NCI-H1105 (cell line): ENCODE data around the gene NAT9.

ENCODE experiments used
- DNase-seq: peaks from one replicate; lab custom pipeline; 2025; lab: John Stamatoyannopoulos, UW

NAT9 gene

DNA sequence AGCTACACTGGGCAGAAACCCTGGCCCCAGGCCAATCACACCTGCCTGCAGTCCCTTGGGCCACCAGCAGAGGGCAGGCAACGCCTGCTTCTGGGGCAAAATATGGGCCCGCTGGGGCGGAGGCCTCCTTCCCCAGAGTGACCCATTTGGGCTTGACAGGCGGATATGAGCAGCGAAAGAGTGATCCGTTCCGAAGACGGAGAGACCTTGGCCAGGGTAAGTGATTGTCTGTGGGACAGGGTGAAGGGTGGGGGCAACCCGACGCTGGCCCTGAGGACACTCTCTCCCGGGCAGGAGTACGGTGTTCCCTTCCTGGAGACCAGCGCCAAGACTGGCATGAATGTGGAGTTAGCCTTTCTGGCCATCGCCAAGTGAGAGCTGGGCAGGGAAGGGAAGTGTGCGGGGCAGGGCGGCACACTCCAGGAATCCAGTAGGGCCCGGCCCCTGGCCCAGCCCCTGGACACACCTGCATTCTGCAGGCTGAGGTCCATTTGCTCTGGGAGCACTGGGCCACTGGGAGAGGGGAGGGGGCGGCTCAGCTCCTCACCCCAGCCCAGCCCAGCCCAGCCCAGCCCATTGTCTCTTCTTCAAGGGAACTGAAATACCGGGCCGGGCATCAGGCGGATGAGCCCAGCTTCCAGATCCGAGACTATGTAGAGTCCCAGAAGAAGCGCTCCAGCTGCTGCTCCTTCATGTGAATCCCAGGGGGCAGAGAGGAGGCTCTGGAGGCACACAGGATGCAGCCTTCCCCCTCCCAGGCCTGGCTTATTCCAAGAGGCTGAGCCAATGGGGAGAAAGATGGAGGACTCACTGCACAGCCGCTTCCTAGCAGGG lies 31.2 kb downstream of the NAT9 start:
- peak; percentile 4 for DNase-seq

DNA sequence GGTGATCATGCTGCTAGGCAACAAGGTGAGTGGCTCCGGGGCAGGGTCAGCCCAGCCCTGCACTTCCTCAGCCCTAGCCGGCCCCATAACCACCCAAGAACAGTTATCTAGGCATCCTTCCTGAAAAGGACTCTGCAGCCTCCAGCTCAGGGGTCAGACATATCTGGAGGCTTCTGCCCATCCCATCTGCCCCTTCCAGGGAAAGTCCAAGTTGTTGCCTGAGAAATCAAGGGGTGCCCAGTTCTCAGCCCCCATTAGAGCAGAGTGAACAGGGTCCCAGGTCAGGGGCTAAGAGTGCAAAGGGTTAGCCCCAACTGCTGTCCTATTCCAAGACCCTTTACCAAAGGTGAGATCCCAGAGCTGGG lies 31.8 kb downstream of the NAT9 start:
- no peak for DNase-seq

- DNase-seq: no peak
These were observed 32.4 kb downstream of the NAT9 start for GRCh38 chr17:74743755-74744154.

DNA sequence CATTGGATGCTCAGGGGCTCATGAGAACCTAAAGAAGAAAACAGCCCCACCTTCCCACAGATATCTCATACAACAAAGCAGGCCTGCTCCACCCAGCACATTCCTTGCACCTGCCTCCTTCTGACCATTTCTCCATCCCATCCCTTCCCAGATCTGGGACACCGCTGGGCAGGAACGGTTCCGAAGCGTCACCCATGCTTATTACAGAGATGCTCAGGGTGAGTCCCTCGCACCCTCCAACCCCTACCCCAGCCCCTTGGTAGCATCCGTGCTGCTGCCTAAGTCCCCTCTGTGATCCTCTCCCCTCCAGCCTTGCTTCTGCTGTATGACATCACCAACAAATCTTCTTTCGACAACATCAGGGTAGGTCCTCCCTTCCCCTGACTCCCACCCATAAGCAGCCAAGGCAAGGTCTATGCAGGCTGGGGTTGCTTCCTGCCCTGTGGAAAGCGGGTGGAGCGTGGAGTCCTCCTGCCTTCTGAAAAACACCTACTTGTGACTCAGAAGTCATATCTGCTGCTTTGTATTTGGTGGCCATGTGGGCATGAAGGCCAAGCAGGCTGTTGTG lies 33.1 kb downstream of the NAT9 start:
- DNase-seq: no peak

DNA sequence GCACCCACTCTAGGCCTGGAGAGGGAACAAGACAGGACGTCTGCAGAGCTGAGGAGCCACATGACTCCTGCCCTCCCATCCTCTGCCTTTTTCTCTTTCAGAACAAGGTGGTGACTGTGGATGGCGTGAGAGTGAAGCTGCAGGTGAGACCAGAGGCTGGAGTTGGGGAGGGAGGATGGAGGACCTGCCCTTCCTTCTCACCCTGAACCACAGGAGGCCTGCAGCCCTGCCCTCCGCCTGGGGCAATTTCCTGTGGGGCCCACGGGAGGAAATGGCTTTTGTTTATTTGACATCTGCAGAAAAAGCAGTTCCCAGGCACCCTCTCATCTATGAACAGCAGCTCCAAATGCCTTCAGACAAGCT lies 34.0 kb downstream of the NAT9 start:
- no peak for DNase-seq

DNA sequence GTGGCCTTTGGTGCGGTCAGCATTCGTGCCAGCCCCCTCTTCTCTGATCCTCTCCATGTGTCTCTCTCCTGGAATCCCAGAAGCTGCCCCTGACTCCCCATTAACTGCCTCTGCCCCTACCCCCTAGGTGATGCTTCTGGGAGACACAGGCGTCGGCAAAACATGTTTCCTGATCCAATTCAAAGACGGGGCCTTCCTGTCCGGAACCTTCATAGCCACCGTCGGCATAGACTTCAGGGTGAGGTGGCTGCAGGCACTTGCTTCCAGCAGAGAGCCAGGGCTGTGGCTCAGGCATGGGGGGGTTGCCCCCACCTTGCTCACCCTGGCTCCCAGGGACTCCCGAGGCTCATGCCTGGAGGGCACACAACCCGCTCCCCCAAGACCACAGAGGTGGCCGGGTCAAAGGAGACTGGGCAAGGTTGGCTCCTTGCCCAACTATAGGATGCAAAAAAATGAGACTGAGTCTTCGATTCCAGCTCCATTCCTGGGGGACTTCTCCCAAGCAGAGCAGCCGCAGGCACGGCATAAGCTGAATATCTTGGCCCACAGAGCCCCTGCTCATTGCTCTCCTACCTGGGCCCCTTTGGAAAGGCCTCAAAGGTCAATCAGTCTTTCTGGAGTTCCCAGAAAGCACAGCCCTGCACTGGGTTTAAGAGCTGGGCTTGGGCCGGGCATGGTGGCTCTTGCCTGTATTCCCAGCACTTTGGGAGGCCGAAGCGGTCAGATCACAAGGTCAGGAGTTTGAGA lies 35.3 kb downstream of the NAT9 start:
- no peak for DNase-seq

- DNase-seq: no peak
These were observed 36.0 kb downstream of the NAT9 start for GRCh38 chr17:74740173-74740572.

DNA sequence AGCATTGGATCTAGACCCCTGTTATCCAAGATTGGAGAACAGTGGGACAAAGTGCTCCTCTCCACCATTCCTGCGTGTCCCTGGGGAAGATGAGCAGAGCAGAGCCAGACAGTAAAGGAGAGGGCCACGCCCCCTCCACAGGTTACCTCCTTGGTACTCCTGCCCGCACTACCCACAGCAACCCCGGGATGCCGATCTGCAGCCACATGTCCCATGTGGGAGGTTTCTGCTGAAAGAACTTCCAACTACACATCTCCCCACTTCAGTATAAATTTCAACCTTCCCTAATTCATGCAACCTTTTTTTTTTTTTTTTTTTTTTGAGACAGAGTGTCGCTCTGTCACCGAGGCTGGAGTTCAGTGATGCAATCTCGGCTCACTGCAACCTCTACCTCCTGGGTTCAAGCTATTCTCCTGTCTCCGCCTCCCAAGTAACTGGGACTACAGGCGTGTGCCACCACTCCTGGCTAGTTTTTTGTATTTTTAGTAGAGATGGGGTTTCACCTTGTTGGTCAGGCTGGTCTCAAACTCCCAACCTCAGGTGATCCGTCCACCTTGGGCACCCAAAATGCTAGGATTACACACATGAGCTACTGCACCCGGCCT lies 36.8 kb downstream of the NAT9 start:
- DNase-seq: no peak

- no peak for DNase-seq
These were observed 37.8 kb downstream of the NAT9 start for GRCh38 chr17:74738051-74738996.

GRCh38 chr17:74737299-74738050 lies 38.7 kb downstream of the NAT9 start:
- peak; percentile 11 for DNase-seq

GRCh38 chr17:74736513-74737298 lies 39.4 kb downstream of the NAT9 start, which contains the start of gene RAB37:
RAB37 (plus strand) TSS chr17:74737256; CDS start chr17:74737273, 17 bp downstream.
- DNase-seq: no peak

GRCh38 chr17:74734256-74734655 lies 41.9 kb downstream of the NAT9 start:
- no peak for DNase-seq

DNA sequence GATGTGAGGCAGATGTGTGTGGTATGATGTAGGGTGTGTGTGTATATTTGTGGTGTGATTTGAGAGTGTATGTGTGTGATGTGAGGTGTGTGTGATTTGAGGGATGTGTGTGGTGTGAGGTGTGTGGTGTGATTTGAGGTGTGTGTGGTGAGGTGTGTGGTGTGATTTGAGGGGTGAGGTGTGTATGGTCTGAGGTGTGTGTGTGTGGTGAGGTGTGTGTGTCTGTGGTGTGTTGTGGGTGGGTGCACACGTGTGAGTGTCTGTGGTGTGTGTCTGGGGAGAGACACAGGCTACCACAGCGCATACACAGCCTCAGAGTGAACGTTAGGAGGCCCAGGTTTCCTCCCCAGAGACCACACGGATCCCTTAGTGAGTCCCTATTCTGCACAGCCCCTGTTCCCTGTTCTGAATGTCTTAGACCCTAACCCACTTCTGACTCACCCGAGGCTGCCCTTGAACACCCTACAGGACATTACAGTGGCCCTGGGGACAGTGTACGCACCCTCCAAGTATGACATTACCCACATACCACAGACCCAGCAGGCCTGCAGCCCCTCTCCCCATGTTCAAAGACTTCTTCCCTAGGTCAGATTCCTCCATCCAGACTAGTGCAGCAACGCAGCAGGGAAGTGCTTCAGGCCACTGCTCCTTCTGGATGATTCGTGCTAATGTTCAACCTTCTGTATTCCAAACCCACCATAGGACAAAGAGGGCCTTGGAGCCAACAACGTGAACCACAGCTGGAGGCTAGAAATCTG lies 42.6 kb downstream of the NAT9 start:
- no peak for DNase-seq

DNA sequence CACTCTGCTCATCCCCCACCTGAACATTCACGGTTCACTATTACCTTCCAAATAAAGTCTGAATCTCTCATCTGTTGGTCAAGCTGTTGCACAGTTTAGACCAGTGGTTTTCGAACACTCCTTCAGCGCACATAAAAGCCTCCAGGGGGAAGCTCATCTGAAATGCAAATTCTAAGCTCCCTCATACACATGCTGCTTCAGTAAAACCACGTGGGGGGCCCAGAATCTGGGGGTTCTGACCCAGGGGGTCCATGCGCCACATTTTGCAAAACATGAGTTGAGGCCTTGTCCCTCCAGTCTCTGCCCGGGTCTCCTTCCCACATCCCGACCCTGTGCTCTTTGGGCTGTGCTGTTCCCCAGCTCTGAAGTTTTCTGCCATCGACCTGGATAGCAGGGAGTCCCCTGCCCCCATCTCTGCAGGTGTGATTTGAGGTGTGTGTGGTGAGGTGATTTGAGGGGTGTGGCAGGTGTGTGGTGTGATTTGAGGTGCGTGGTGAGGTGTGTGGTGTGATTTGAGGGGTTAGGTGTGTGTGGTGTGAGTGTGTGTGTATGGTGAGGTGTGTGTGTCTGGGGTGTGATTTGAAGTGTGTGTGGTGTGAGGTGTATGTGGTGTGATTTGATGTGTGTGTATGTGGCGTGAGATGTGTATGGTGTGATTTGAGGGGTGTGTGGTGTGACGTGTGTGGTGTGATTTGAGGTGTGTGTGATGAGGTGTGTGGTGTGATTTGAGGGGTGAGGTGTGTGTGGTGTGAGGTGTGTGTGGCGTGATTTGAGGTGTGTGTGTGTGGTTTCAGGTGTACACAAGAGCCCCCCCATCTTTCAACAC lies 43.9 kb downstream of the NAT9 start:
- DNase-seq: no peak

DNA sequence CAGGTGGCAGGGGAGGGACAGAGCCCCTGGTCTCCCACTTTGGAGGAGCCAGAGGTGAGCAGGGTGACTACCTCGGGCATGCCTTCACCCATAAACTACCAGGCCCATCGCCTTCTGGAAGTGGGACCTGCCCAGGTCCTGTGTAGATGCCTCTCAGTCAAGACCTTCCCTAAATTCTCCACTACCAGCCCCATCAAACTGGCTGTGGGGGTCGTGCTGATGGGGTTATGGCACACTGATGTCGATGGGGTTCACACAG lies 44.9 kb downstream of the NAT9 start:
- DNase-seq: no peak

- no peak for DNase-seq
These were observed 45.4 kb downstream of the NAT9 start for GRCh38 chr17:74730491-74731346.

DNA sequence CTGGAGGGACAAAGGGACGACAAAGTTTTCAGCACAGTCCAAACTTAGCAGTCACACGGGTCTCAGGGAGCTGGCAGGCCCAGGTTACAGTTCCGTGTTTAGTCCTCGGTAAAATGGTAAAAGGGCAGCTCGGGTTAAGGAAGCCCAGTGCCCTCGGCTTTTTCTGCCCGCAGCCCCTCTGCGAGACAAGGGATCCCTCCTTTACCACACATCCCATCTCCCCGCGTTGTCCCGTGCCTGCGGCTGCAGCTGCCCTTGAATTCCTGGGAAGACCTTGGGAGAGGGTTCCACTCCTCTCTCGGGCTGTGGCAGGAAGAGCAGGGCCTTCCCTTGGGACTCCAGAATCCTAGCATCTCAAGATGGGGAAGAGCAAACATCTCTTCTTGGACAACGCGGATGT lies 46.3 kb downstream of the NAT9 start:
- DNase-seq: no peak

- no peak for DNase-seq
These were observed 46.8 kb downstream of the NAT9 start for GRCh38 chr17:74729368-74729767.
